Tibial artery (tissue), 4 donors: ENCODE results near the gene ADAMTSL3.
"Not testable (repeated sequence)": the region's sequence is repeated elsewhere in the genome, so short reads cannot be mapped to it uniquely, and the experiment has no call there.

Experiments
- DNase-seq, 2 donors: peaks; one replicate each; pipeline ENCODE4 v3.0.0-alpha.2; 2019
- H3K27ac ChIP-seq, 2 donors: fragments of 200-600 bp; sonication (generic) in 1 of 2; 1 replicate in 1 of 2; 2 replicates in 1 of 2; pipeline ENCODE4 v1.5.1; 2018 to 2019; ENCODE audit warnings: mild to moderate bottlenecking in 1 of 2
- H3K27me3 ChIP-seq, 2 donors: fragments of 200-600 bp; sonication (generic) in 1 of 2; one replicate each; pipeline versions ENCODE4 v1.5.1 to v1.6.0; 2016 to 2019
- H3K36me3 ChIP-seq, 3 donors: fragments of 200-600 bp; sonication (generic) in 2 of 3; one replicate each; pipeline ENCODE4 v1.5.1; 2016 to 2019; ENCODE audit warnings: mild to moderate bottlenecking in 2 of 3
- H3K4me1 ChIP-seq, 4 donors: fragments of 200-600 bp; sonication (generic) in 2 of 4; 1 replicate in 3 of 4; 2 replicates in 1 of 4; pipeline ENCODE4 v1.5.1; 2016 to 2019
- H3K4me3 ChIP-seq, 2 donors: fragments of 200-600 bp; sonication (generic) in 1 of 2; 1 replicate in 1 of 2; 2 replicates in 1 of 2; pipeline ENCODE4 v1.5.1; 2018 to 2019; ENCODE audit warnings: mild to moderate bottlenecking in 2 of 2
- H3K9me3 ChIP-seq, 3 donors: fragments of 200-600 bp; sonication (generic) in 1 of 3; one replicate each; pipeline ENCODE4 v1.5.1; 2016 to 2019
- CTCF ChIP-seq, 2 experiments: fragments of 200-600 bp in 1 of 2; fragments of 450-650 bp in 1 of 2; IDR thresholded peaks; one replicate each; pipeline ENCODE4 v1.5.1; 2017 to 2019; ENCODE audit warnings: antibody characterized with exemption in 2 of 2, mild to moderate bottlenecking in 1 of 2, moderate library complexity in 1 of 2
- intact Hi-C: fragments of 100-400 bp; cut with DNase I; formaldehyde crosslinking; loops from one replicate; pipeline ENCODE4 v1.15.0; 2023; ENCODE audit warnings: low total_unique reads

Gene ADAMTSL3

GRCh38 chr15:83699028-83699427 lies 45.1 kb downstream of the ADAMTSL3 start:
- intact Hi-C loops, result no loop called here
- DNase-seq, result no peak
- TF ChIP-seq CTCF (IDR thresholded peaks at IDR 0.05), result no peak
- H3K27me3 ChIP-seq, result no peaks in the 10 kb centered on the region
- H3K9me3 ChIP-seq, result no peaks in the 10 kb centered on the region
- no peak overlapping the region for H3K27ac ChIP-seq
- no peak overlapping the region for H3K4me3 ChIP-seq
- no peaks in the 10 kb centered on the region for H3K36me3 ChIP-seq
- H3K4me1 ChIP-seq, result peaks cover 0 to 45% (median 18%) of the 10 kb centered on the region in 4 donors

- no peaks in the 10 kb centered on the region for H3K27me3 ChIP-seq
- intact Hi-C loops, result no loop called here
- no peak overlapping the region for H3K4me3 ChIP-seq
- TF ChIP-seq CTCF (IDR thresholded peaks at IDR 0.05), result no peak
- H3K4me1 ChIP-seq, result peaks cover 0 to 35% (median 13%) of the 10 kb centered on the region in 4 donors
- peaks cover 0 to 3% (median 0%) of the 10 kb centered on the region in 3 donors for H3K36me3 ChIP-seq
- DNase-seq, result no peak
- no peak overlapping the region for H3K27ac ChIP-seq
- H3K9me3 ChIP-seq, result no peaks in the 10 kb centered on the region
Measured at GRCh38 chr15:83700082-83700481, 46.2 kb downstream of the ADAMTSL3 start.

GRCh38 chr15:83702314-83702713 lies 48.4 kb downstream of the ADAMTSL3 start:
- H3K27ac ChIP-seq, H3K27me3 ChIP-seq, H3K4me3 ChIP-seq, H3K9me3 ChIP-seq, intact Hi-C loops, DNase-seq, H3K36me3 ChIP-seq: not testable (repeated sequence)
- peaks cover 0 to 38% (median 4%) of the 10 kb centered on the region in 4 donors for H3K4me1 ChIP-seq

GRCh38 chr15:83708328-83708727 lies 54.4 kb downstream of the ADAMTSL3 start:
- Histone ChIP-seq H3K27me3 (no peaks in the 10 kb centered on the region), H3K27ac (peak overlapping the region in 1 of 2 donors; percentile 68), H3K9me3 (no peaks in the 10 kb centered on the region), H3K4me3 (no peak overlapping the region), H3K4me1 (peaks cover 0 to 71% (median 17%) of the 10 kb centered on the region in 4 donors), H3K36me3 (peaks cover 0 to 6% (median 0%) of the 10 kb centered on the region in 3 donors)
- intact Hi-C loops, result no loop called here
- TF ChIP-seq CTCF (IDR thresholded peaks at IDR 0.05), result no peak
- no peak for DNase-seq

GRCh38 chr15:83709241-83709640 lies 55.3 kb downstream of the ADAMTSL3 start:
- H3K27ac ChIP-seq, result no peak overlapping the region
- H3K9me3 ChIP-seq, result no peaks in the 10 kb centered on the region
- H3K4me1 ChIP-seq, result peaks cover 0 to 80% (median 25%) of the 10 kb centered on the region in 4 donors
- H3K36me3 ChIP-seq, result peaks cover 0 to 6% (median 0%) of the 10 kb centered on the region in 3 donors
- intact Hi-C loops, result no loop called here
- TF ChIP-seq CTCF (IDR thresholded peaks at IDR 0.05), result no peak
- DNase-seq, result no peak
- H3K4me3 ChIP-seq, result no peak overlapping the region
- no peaks in the 10 kb centered on the region for H3K27me3 ChIP-seq

- intact Hi-C loops, result no loop called here
- peaks cover 0 to 6% (median 0%) of the 10 kb centered on the region in 3 donors for H3K36me3 ChIP-seq
- no peaks in the 10 kb centered on the region for H3K27me3 ChIP-seq
- no peak for DNase-seq
- no peak for TF ChIP-seq CTCF (IDR thresholded peaks at IDR 0.05)
- no peaks in the 10 kb centered on the region for H3K9me3 ChIP-seq
- H3K4me3 ChIP-seq, result no peak overlapping the region
- no peak overlapping the region for H3K27ac ChIP-seq
- H3K4me1 ChIP-seq, result peaks cover 0 to 83% (median 26%) of the 10 kb centered on the region in 4 donors
Measured at GRCh38 chr15:83709811-83710210, 55.9 kb downstream of the ADAMTSL3 start.
